GM18520 (cell line): Measurements from ENCODE around the gene VWA5B2.
"Not testable (repeated sequence)": the region's sequence is repeated elsewhere in the genome, so short reads cannot be mapped to it uniquely, and the experiment has no call there.

ENCODE experiments used
- ATAC-seq: cut with Tn5 transposase; IDR thresholded peaks from one replicate; pipeline ENCODE4 v1.9.1; 2021; ENCODE audit not compliant: unreplicated experiment

The VWA5B2 gene

GRCh38 chr3:184241447-184242296 lies 12.3 kb downstream of the VWA5B2 start:
- no peak for ATAC-seq

GRCh38 chr3:184242297-184242685 lies 12.9 kb downstream of the VWA5B2 start:
- ATAC-seq, result no peak

- ATAC-seq, result peak; percentile 41
Observed at GRCh38 chr3:184248454-184249411, 19.3 kb downstream of the VWA5B2 start, which contains the start of gene ALG3. TSS of gene ALG3 (minus strand) at chr3:184248962. CDS start at chr3:184248940, 22 bp downstream.

GRCh38 chr3:184249412-184250166 lies 20.2 kb downstream of the VWA5B2 start, which contains the start of gene EEF1AKMT4:
TSS of gene EEF1AKMT4 (plus strand) at chr3:184249672. CDS start at chr3:184249695, 23 bp downstream.
- ATAC-seq, result peak; percentile 82

- ATAC-seq, result peak; percentile 58
Observed at GRCh38 chr3:184250167-184250828, 20.9 kb downstream of the VWA5B2 start.

- no peak for ATAC-seq
Observed at GRCh38 chr3:184255291-184256039, 26.1 kb downstream of the VWA5B2 start.

- ATAC-seq, result no peak
Observed at GRCh38 chr3:184257083-184257915, 27.9 kb downstream of the VWA5B2 start.

GRCh38 chr3:184258926-184259325 lies 29.5 kb downstream of the VWA5B2 start:
- ATAC-seq, result no peak

GRCh38 chr3:184259396-184259877 lies 30.1 kb downstream of the VWA5B2 start:
- ATAC-seq, result no peak

GRCh38 chr3:184259878-184260723 lies 30.7 kb downstream of the VWA5B2 start:
- no peak for ATAC-seq

- ATAC-seq, result no peak
Observed at GRCh38 chr3:184260724-184261269, 31.4 kb downstream of the VWA5B2 start.

- ATAC-seq, result no peak
Observed at GRCh38 chr3:184261270-184261853, 32.0 kb downstream of the VWA5B2 start, which contains the start of gene CAMK2N2. TSS of gene CAMK2N2 (minus strand) at chr3:184261553. CDS start at chr3:184261285, 268 bp downstream.

- no peak for ATAC-seq
Observed at GRCh38 chr3:184261854-184262763, 32.7 kb downstream of the VWA5B2 start.

GRCh38 chr3:184262764-184263179 lies 33.4 kb downstream of the VWA5B2 start:
- no peak for ATAC-seq

- not testable (repeated sequence) for ATAC-seq
Observed at GRCh38 chr3:184267249-184267648, 37.9 kb downstream of the VWA5B2 start.

GRCh38 chr3:184272269-184272668 lies 42.9 kb downstream of the VWA5B2 start:
- no peak for ATAC-seq
